GM12874 (cell line): ENCODE results near the gene FIP1L1.

Experiments used
- TF ChIP-seq, protein P1 (sequence below): IDR thresholded peaks from 2 replicates; pipeline ENCODE4 v1.5.1; 2011; ENCODE audit warnings: low read depth, mild to moderate bottlenecking, control low read depth, low read length, moderate library complexity; ENCODE audit not compliant: insufficient read depth

Gene FIP1L1

DNA sequence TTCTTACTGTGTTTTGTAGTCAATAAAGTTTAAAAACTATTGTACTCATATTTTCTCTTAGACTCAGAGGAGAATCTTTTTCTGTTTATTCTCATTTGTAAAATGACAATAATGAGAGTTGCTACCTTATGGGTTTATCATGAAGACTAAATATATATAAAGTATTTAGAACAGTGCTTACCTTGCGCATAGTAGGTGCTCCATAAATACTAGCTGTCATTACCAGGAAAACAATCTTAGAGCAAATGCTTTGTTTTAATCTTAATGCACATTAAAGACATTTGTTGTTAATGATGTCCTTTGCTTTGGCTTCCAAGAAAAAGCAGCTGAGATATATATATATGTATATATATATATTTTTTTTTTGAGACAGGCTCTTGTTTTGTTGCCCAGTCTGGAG is 44.9 kb downstream of the FIP1L1 start:
- TF ChIP-seq, protein P1, sequence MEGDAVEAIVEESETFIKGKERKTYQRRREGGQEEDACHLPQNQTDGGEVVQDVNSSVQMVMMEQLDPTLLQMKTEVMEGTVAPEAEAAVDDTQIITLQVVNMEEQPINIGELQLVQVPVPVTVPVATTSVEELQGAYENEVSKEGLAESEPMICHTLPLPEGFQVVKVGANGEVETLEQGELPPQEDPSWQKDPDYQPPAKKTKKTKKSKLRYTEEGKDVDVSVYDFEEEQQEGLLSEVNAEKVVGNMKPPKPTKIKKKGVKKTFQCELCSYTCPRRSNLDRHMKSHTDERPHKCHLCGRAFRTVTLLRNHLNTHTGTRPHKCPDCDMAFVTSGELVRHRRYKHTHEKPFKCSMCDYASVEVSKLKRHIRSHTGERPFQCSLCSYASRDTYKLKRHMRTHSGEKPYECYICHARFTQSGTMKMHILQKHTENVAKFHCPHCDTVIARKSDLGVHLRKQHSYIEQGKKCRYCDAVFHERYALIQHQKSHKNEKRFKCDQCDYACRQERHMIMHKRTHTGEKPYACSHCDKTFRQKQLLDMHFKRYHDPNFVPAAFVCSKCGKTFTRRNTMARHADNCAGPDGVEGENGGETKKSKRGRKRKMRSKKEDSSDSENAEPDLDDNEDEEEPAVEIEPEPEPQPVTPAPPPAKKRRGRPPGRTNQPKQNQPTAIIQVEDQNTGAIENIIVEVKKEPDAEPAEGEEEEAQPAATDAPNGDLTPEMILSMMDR: no peak

- TF ChIP-seq, protein P1: no peak
Observed at GRCh38 chr4:53424280-53424679, 46.8 kb downstream of the FIP1L1 start.

DNA sequence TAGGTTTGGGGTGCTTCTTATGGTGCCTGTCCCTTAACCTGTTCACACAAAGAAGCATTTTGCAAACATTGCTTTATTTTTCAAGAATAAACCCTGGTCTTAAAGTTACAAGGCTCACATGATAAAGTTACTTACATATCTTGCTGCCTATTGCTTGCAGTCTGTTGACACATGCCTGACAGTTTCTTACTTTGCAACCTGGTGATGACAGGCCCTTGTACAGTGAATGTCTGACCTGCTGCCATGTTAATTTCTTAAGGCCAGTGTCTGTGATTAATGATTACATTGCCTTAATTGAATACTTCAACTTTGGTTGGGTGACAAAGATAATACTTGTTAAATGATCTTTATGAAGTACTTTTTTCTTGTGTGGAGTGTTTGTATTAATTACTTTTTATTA is 49.9 kb downstream of the FIP1L1 start:
- TF ChIP-seq, protein P1: no peak

GRCh38 chr4:53431052-53431451 is 53.6 kb downstream of the FIP1L1 start:
- TF ChIP-seq, protein P1: no peak

DNA sequence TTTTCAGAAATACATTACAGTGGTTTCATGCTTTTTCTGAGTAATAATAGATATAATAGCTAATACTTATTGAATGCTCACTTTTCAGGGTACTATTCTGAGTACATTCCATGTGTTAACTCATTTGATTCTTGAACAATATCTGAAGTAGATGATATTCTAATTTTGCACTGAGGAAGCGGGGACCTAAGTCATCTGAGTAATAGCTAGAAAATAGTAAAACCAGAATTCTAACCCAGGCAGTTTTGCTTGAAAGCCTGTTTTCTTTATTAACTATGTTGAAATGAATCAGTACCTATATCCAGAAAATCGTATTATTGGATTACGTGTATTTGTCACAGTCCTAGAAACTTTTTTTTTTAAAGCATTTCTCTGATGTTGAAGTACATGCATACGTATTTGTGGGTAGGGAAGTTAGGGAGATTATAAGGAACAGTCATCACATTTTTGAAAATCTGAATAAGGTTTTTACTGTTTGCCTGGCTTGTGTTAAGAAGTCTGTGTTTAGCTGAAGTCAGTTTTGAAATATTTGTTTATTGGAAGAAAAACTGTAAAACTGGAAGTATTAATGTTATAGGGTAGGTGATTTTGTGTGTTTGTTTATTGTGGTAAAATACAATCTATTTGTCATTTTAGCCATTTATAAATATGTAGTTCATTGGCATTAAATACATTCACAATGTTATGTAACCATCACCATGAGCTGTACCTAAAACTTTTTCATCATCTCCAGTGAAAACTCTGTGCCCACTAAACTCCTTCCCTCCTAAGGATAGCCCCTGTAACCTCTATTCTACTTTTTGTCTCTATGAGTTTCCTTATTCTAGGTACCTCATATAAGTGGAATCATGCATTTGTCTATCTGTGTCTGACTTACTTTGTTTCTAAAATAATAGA is 55.3 kb downstream of the FIP1L1 start:
- TF ChIP-seq, protein P1: no peak

GRCh38 chr4:53436251-53436650 is 58.8 kb downstream of the FIP1L1 start:
- TF ChIP-seq, protein P1: no peak

GRCh38 chr4:53441564-53441963 is 64.1 kb downstream of the FIP1L1 start:
- TF ChIP-seq, protein P1: no peak
